ENCODE data around the gene LTB4R. TPM values are rescaled to one million over a fixed set of nuclear protein-coding genes. Genes with fewer than 3 reads are reported as not detected.
A peak's percentile ranks its signal among the peaks of the same experiment; 100 is the strongest.

Gene LTB4R
- total RNA-seq, 4 donors from 2014 or later: 83.1 to 137 (median 117) TPM

- no peaks in the 10 kb centered on the region for H3K27me3 ChIP-seq
- H3K27ac ChIP-seq: peak overlapping the region; percentile 88
- peak overlapping the region; percentile 87 for H3K4me3 ChIP-seq
- 32% methylated on average over 16 of the region's 16 CpGs for WGBS
- TF ChIP-seq POLR2A (IDR thresholded peaks at IDR 0.05) (no peak), POLR2AphosphoS5 (IDR thresholded peaks at IDR 0.05) (no peak), EP300 (IDR thresholded peaks at IDR 0.05) (no peak)
- H3K36me3 ChIP-seq: peaks cover 55% of the 10 kb centered on the region
- H3K9me3 ChIP-seq: no peaks in the 10 kb centered on the region
- H3K4me1 ChIP-seq: peaks cover 44% of the 10 kb centered on the region
- no peak for DNase-seq (ENCODE audit: low spot score in 2 of 2)
These were observed 10.8 kb upstream of the LTB4R start for GRCh38 chr14:24300326-24300980.

- H3K4me3 ChIP-seq: no peak overlapping the region
- H3K36me3 ChIP-seq: peaks cover 64% of the 10 kb centered on the region
- DNase-seq (ENCODE audit: low spot score in 2 of 2): no peak
- H3K9me3 ChIP-seq: no peaks in the 10 kb centered on the region
- H3K27me3 ChIP-seq: no peaks in the 10 kb centered on the region
- peaks cover 34% of the 10 kb centered on the region for H3K4me1 ChIP-seq
- H3K27ac ChIP-seq: no peak overlapping the region
- 94% methylated on average over 10 of the region's 11 CpGs for WGBS
- TF ChIP-seq EP300 (IDR thresholded peaks at IDR 0.05) (no peak), POLR2A (IDR thresholded peaks at IDR 0.05) (no peak), CTCF (IDR thresholded peaks at IDR 0.05) (no peak), POLR2AphosphoS5 (IDR thresholded peaks at IDR 0.05) (no peak)
These were observed 7.3 kb upstream of the LTB4R start for GRCh38 chr14:24304019-24304387.

GRCh38 chr14:24307156-24307574, 4.1 kb upstream of the LTB4R start:
- H3K36me3 ChIP-seq: peaks cover 54% of the 10 kb centered on the region

GRCh38 chr14:24307575-24308341, 3.5 kb upstream of the LTB4R start, which contains the start of gene CIDEB:
Gene CIDEB (minus strand): TSS chr14:24307977. CDS start chr14:24307858, 119 bp downstream.
- no peak within 1 kb of the TSS for H3K4me3 ChIP-seq
- peak in 1 of 2 donors; percentile 86 for DNase-seq (ENCODE audit: low spot score in 2 of 2)
- no peaks in the 10 kb centered on the region for H3K9me3 ChIP-seq
- no peak within 1 kb of the TSS for H3K27ac ChIP-seq
- no peaks in the 10 kb centered on the region for H3K27me3 ChIP-seq
- TF ChIP-seq CTCF (IDR thresholded peaks at IDR 0.05): peak; percentile 76 to 92
- TF ChIP-seq EP300 (IDR thresholded peaks at IDR 0.05): no peak
- H3K36me3 ChIP-seq: peaks cover 48% of the 10 kb centered on the region
- peaks cover 54% of the 10 kb centered on the region for H3K4me1 ChIP-seq
- 51% methylated on average over 6 of the region's 6 CpGs for WGBS

More at GRCh38 chr14:24307156-24307574, 4.1 kb upstream of the LTB4R start:
- peaks cover 48% of the 10 kb centered on the region for H3K4me1 ChIP-seq
- DNase-seq (ENCODE audit: low spot score in 2 of 2): no peak
- WGBS: 80% methylated on average over 11 of the region's 11 CpGs
- no peak for TF ChIP-seq EP300 (IDR thresholded peaks at IDR 0.05)
- TF ChIP-seq POLR2AphosphoS5 (IDR thresholded peaks at IDR 0.05): no peak
- no peak for TF ChIP-seq CTCF (IDR thresholded peaks at IDR 0.05)
- TF ChIP-seq POLR2A (IDR thresholded peaks at IDR 0.05): no peak
- H3K9me3 ChIP-seq: no peaks in the 10 kb centered on the region
- no peak overlapping the region for H3K27ac ChIP-seq
- no peaks in the 10 kb centered on the region for H3K27me3 ChIP-seq
- H3K4me3 ChIP-seq: no peak overlapping the region

GRCh38 chr14:24308342-24309124, 2.8 kb upstream of the LTB4R start:
- no peak for DNase-seq (ENCODE audit: low spot score in 2 of 2)
- no peak for TF ChIP-seq CTCF (IDR thresholded peaks at IDR 0.05)
- TF ChIP-seq POLR2AphosphoS5 (IDR thresholded peaks at IDR 0.05): no peak
- TF ChIP-seq EP300 (IDR thresholded peaks at IDR 0.05): no peak
- TF ChIP-seq POLR2A (IDR thresholded peaks at IDR 0.05): no peak
- Histone ChIP-seq H3K9me3 (no peaks in the 10 kb centered on the region), H3K4me3 (no peak overlapping the region), H3K27ac (no peak overlapping the region), H3K27me3 (no peaks in the 10 kb centered on the region), H3K4me1 (peaks cover 61% of the 10 kb centered on the region), H3K36me3 (peaks cover 40% of the 10 kb centered on the region)
- 80% methylated on average over 7 of the region's 7 CpGs for WGBS
